Measurements from ENCODE around the gene TSNAX. TPM values are rescaled to one million over a fixed set of nuclear protein-coding genes. Genes with fewer than 3 reads are reported as not detected.

TSNAX gene
- total and polyA plus RNA-seq, 2 of the 4 experiments (the other 2 are of a cell fraction), result 19.6 to 60.6 TPM

- peak; percentile 54 for DNase-seq
- TF ChIP-seq RCOR1 (IDR thresholded peaks at IDR 0.05; ENCODE audit: insufficient replicate concordance, low read length), result no peak
- no peak for TF ChIP-seq BHLHE40 (IDR thresholded peaks at IDR 0.05; ENCODE audit: low read depth, low read length)
- TF ChIP-seq MAFK (IDR thresholded peaks at IDR 0.05; ENCODE audit: low read depth, low read length), result no peak
- TF ChIP-seq NFE2L2 (IDR thresholded peaks at IDR 0.05; ENCODE audit: low read depth, low read length), result no peak
- TF ChIP-seq CEBPB (IDR thresholded peaks at IDR 0.05; ENCODE audit: low read depth, low read length), result no peak
- no peak for TF ChIP-seq FOS (IDR thresholded peaks at IDR 0.05; ENCODE audit: low read depth, low read length)
- TF ChIP-seq USF2 (IDR thresholded peaks at IDR 0.05; ENCODE audit: low read depth, low read length), result no peak
- no peak for TF ChIP-seq RFX5 (IDR thresholded peaks at IDR 0.05; ENCODE audit: low read depth, low read length)
- TF ChIP-seq CHD1 (IDR thresholded peaks at IDR 0.05; ENCODE audit: low read depth, low read length), result no peak
- no peak for TF ChIP-seq MXI1 (IDR thresholded peaks at IDR 0.05; ENCODE audit: borderline replicate concordance, low read depth, low read length)
- peak; percentile 63 for TF ChIP-seq SMC3 (IDR thresholded peaks at IDR 0.05; ENCODE audit: low read depth, low read length)
- no peak for TF ChIP-seq POLR2A (IDR thresholded peaks at IDR 0.05; ENCODE audit: low read depth, low read length)
- TF ChIP-seq CTCF (conservative IDR thresholded peaks at IDR 0.05; ENCODE audit: low read depth, low read length), result peak; percentile 86
- TF ChIP-seq MAZ (IDR thresholded peaks at IDR 0.05; ENCODE audit: borderline replicate concordance, low read depth, low read length), result no peak
Measured at GRCh38 chr1:231603598-231604275, 75.3 kb downstream of the TSNAX start.

More at GRCh38 chr1:231603598-231604275, 75.3 kb downstream of the TSNAX start:
- no peak overlapping the region for H2BK5ac ChIP-seq (ENCODE audit: low read depth, low read length, poor library complexity, severe bottlenecking)
- no peaks in the 10 kb centered on the region for H4K20me1 ChIP-seq (ENCODE audit: insufficient read depth, low read length)
- no peaks in the 10 kb centered on the region for H3K36me3 ChIP-seq (ENCODE audit: control insufficient read depth, insufficient read depth, low read length)
- no peaks in the 10 kb centered on the region for H3K9me3 ChIP-seq (ENCODE audit: control insufficient read depth, insufficient read depth, low read length)
- H2BK15ac ChIP-seq (ENCODE audit: low read depth, low read length), result no peak overlapping the region
- H3K14ac ChIP-seq (replicated peaks; ENCODE audit: low read depth, low read length), result peak overlapping the region; percentile 16; the same call in 1 of the 2 replicates
- POLR2A ChIA-PET (ENCODE audit: unreplicated experiment), result no interaction called here
- no peak overlapping the region for H2BK20ac ChIP-seq (ENCODE audit: low read depth, low read length)
- H2BK120ac ChIP-seq (ENCODE audit: low read depth, low read length), result peak overlapping the region; percentile 45; the same call in 1 of the 2 replicates
- H3K4me2 ChIP-seq (ENCODE audit: low read depth, low read length), result peak overlapping the region; percentile 99
- no peaks in the 10 kb centered on the region for H3K79me1 ChIP-seq (ENCODE audit: low read depth in 1 of 2, low read length in 2 of 2)
- peak overlapping the region; percentile 82; the same call in 1 of the 2 replicates for H3K9ac ChIP-seq (ENCODE audit: low read depth, low read length)
- dilution Hi-C loops (cut with HindIII; ENCODE audit: low sequenced_read_pairs, unreplicated experiment), result no loop called here
- H3K4ac ChIP-seq (ENCODE audit: low read depth, low read length), result peak overlapping the region; percentile 14; the same call in 1 of the 2 replicates
- peak; percentile 70 for ATAC-seq (ENCODE audit: low read depth)
- BruUV-seq (replicated peaks), result no TSS peak
- peak overlapping the region; percentile 76 for H3K4me3 ChIP-seq (ENCODE audit: insufficient read depth, low read depth, low read length)
- intact Hi-C loops (cut with micrococcal nuclease), result loop anchor here (1.0 to 5.0 kb wide), 2 partner anchors 186 to 362 kb away; partner anchors contain the start of gene GNPAT
- H3K23ac ChIP-seq (ENCODE audit: low read depth, low read length), result peak overlapping the region; percentile 11; the same call in 1 of the 2 replicates
- no peak overlapping the region for H4K5ac ChIP-seq (ENCODE audit: low read depth, low read length)
- no peaks in the 10 kb centered on the region for H3K9me1 ChIP-seq (ENCODE audit: insufficient read depth, low read length)
- H3K4me1 ChIP-seq (ENCODE audit: control insufficient read depth, insufficient read depth, low read length), result peaks cover 4% of the 10 kb centered on the region; the same call in 1 of the 2 replicates
- WGBS, 2 experiments (ENCODE audit: extremely low coverage in 2 of 2, insufficient read length in 1 of 2), result 83% methylated on average over 3 of the region's 8 CpGs; no CpG with 5 or more reads in 1 of the 2 experiments
- in situ Hi-C loops (cut with MboI; ENCODE audit: low sequenced_read_pairs), result no loop called here
- H4K8ac ChIP-seq (ENCODE audit: low read depth in 2 of 2, low read length in 2 of 2), result no peak overlapping the region
- H2AFZ ChIP-seq (replicated peaks; ENCODE audit: low read length, poor library complexity), result peak overlapping the region; percentile 76
- no peak overlapping the region for H3K18ac ChIP-seq (ENCODE audit: low read depth, low read length)
- peak overlapping the region; percentile 47; the same call in 1 of the 2 replicates for H2AK5ac ChIP-seq (ENCODE audit: low read depth, low read length)
- CTCF ChIA-PET, result interaction anchor here (0.6 to 1.2 kb wide), 5 partner anchors 13 to 1349 kb away, joined by 3 read pairs; partner anchors contain the start of genes EXOC8 and SPRTN
- no peak overlapping the region for H3K27ac ChIP-seq (ENCODE audit: insufficient read depth, low read length)
- no peaks in the 10 kb centered on the region for H3K27me3 ChIP-seq (ENCODE audit: control insufficient read depth, insufficient read depth, low read length)
- peak overlapping the region; percentile 31; the same call in 1 of the 2 replicates for H3K56ac ChIP-seq (ENCODE audit: extremely low read depth, insufficient read depth, low read length)
- H4K91ac ChIP-seq (ENCODE audit: insufficient read depth, low read depth, low read length), result no peak overlapping the region
- no peak overlapping the region for H2AK9ac ChIP-seq (replicated peaks; ENCODE audit: low read depth, low read length, poor library complexity)

Data from IMR-90 (cell line).